Tibial nerve (tissue), 4 donors: Measurements from ENCODE around the gene ANO2.

Source experiments
- CTCF ChIP-seq, 5 experiments: fragments of 200-600 bp in 3 of 5; fragments of 450-650 bp in 2 of 5; sonication (generic) in 3 of 5; IDR thresholded peaks; one replicate each; pipeline ENCODE4 v1.5.1; 2016 to 2019; ENCODE audit warnings: antibody characterized with exemption in 5 of 5, mild to moderate bottlenecking in 3 of 5, moderate library complexity in 2 of 5
- EP300 ChIP-seq, 2 donors: sonication (generic); formaldehyde crosslinking; IDR thresholded peaks; one replicate each; pipeline ENCODE4 v1.6.1; 2017; ENCODE audit warnings: antibody characterized with exemption in 2 of 2, mild to moderate bottlenecking in 1 of 2
- POLR2A ChIP-seq, 2 donors: fragments of 450-650 bp; IDR thresholded peaks; one replicate each; pipeline ENCODE4 v1.6.1; 2017; ENCODE audit warnings: antibody characterized with exemption in 2 of 2, mild to moderate bottlenecking in 2 of 2, moderate library complexity in 2 of 2

- TF ChIP-seq CTCF (IDR thresholded peaks at IDR 0.05) (no peak), EP300 (IDR thresholded peaks at IDR 0.05) (no peak), POLR2A (IDR thresholded peaks at IDR 0.05) (no peak)
Measured at GRCh38 chr12:5748027-5748426, 197.0 kb downstream of the ANO2 start.
